Femur (tissue), 1 donor: Measurements from ENCODE around the gene FOXJ1.
A peak's percentile ranks its signal among the peaks of the same experiment; 100 is the strongest.
"Not testable (repeated sequence)": the region's sequence is repeated elsewhere in the genome, so short reads cannot be mapped to it uniquely, and the experiment has no call there.

Source experiments
- DNase-seq: peaks from one replicate; pipeline ENCODE4 v3.0.0-alpha.2; 2017

FOXJ1 gene

GRCh38 chr17:76141212-76142038 is at the start of gene FOXJ1:
FOXJ1 (minus strand) TSS chr17:76141245; CDS start chr17:76140395, 850 bp downstream.
- DNase-seq = peak; percentile 95

GRCh38 chr17:76189741-76190140 is 48.7 kb upstream of the FOXJ1 start:
- DNase-seq = no peak

GRCh38 chr17:76189247-76189646 is 48.2 kb upstream of the FOXJ1 start:
- no peak for DNase-seq

GRCh38 chr17:76188213-76189016 is 47.4 kb upstream of the FOXJ1 start:
- no peak for DNase-seq

GRCh38 chr17:76186774-76187173 is 45.7 kb upstream of the FOXJ1 start:
- not testable (repeated sequence) for DNase-seq

- DNase-seq = no peak
Observed at GRCh38 chr17:76184290-76184689, 43.2 kb upstream of the FOXJ1 start.

GRCh38 chr17:76182016-76182764 is 41.1 kb upstream of the FOXJ1 start:
- DNase-seq = peak; percentile 92

GRCh38 chr17:76179496-76180467 is 38.7 kb upstream of the FOXJ1 start:
- DNase-seq = no peak

GRCh38 chr17:76178124-76178523 is 37.1 kb upstream of the FOXJ1 start:
- DNase-seq = no peak

- DNase-seq = no peak
Observed at GRCh38 chr17:76176701-76177574, 35.9 kb upstream of the FOXJ1 start.

- DNase-seq = no peak
Observed at GRCh38 chr17:76174037-76174436, 33.0 kb upstream of the FOXJ1 start.

- no peak for DNase-seq
Observed at GRCh38 chr17:76173474-76173873, 32.4 kb upstream of the FOXJ1 start.

GRCh38 chr17:76171706-76172105 is 30.7 kb upstream of the FOXJ1 start:
- DNase-seq = no peak

- no peak for DNase-seq
Observed at GRCh38 chr17:76170114-76170513, 29.1 kb upstream of the FOXJ1 start.

GRCh38 chr17:76166906-76167305 is 25.9 kb upstream of the FOXJ1 start:
- no peak for DNase-seq

- peak; percentile 48 for DNase-seq
Observed at GRCh38 chr17:76166168-76166567, 25.1 kb upstream of the FOXJ1 start.

GRCh38 chr17:76164331-76164730 is 23.3 kb upstream of the FOXJ1 start:
- no peak for DNase-seq

GRCh38 chr17:76163919-76164318 is 22.9 kb upstream of the FOXJ1 start:
- DNase-seq = no peak

- DNase-seq = no peak
Observed at GRCh38 chr17:76161619-76162266, 20.7 kb upstream of the FOXJ1 start.

GRCh38 chr17:76160896-76161528 is 20.0 kb upstream of the FOXJ1 start:
- DNase-seq = no peak
